Measurements from ENCODE around the gene CASS4.

The CASS4 gene

DNA sequence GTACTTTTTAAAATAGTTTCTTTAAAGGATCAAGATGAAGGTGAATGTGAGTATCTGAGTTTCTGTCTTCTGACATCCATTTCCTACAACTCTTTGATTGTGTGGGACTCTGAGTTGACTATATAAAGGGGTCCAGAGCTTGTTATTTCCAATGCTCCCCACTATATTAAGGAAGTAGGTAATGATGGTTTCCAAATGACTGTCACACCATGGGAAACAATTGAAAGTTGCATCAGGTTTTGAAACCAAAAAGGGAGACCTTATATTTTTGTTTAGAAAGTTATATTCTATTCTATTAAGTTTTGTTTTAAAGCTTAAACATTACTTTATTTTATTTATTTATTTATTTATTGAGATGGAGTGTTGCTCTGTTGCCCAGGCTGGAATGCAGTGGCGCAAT is 11.2 kb downstream of the CASS4 start:
- DNase-seq = no peak

DNA sequence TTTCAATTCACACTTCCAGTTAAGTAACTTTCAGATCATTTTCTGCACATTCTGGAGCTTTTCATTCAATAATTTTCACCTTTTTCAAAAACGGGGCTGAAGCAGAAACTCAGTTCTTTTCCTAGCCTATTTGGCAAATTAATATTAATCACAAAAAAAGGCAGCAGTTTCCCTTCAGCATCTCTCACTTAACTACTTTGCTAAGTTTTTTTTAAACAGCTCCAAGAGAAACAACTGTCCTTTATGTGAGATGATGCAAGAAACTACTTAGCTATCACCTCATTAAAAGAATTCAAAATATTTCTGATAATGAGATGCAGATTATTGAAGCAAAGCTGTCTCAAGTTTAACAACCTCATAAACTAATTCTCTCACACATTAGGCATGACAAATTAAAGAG is 11.8 kb downstream of the CASS4 start:
- no peak for DNase-seq

GRCh38 chr20:56424931-56425330 is 12.9 kb downstream of the CASS4 start:
- DNase-seq = no peak

GRCh38 chr20:56426026-56426425 is 14.0 kb downstream of the CASS4 start:
- no peak for DNase-seq

- DNase-seq = no peak
Measured at GRCh38 chr20:56426926-56427325, 14.9 kb downstream of the CASS4 start.

DNA sequence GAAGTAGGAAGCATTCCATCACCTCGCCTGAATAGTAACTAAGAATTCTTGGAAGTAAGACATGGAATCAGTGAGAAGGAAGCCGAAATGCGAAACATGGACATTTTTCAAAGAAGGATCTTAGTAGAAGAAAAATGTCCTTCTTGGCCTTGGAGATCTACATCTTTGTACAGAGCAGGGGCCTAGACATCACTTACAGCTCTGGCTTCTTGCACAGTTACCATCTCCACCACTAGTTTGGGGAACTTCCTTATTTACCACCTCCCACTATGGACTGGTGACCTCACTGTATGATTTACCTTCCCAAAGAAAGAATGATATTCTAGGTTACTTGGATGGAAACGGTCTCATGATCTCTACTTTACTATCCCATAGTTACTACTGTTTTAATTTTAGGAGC is 15.7 kb downstream of the CASS4 start:
- DNase-seq = no peak

GRCh38 chr20:56428410-56428809 is 16.4 kb downstream of the CASS4 start:
- DNase-seq = no peak

DNA sequence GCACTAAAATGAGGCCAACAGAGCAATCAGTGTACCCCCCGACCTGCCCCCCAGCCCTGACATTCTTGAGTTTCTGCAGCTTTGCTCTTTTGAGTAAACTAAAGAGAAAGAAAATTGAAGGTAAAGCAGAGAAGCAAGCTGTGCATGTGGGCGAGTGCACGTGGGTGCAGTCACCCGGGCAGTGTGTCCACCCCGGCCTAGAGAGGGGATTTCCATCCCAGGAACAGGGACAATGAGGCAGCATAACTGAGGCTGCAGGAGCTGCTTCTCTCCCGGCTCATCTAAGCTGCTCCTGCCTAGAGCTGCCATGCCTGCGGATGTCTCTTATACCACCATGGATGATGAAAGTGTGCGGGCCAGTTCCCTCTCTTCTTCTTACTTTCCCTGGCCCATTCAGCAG is 16.8 kb downstream of the CASS4 start:
- no peak for DNase-seq

GRCh38 chr20:56429502-56429901 is 17.4 kb downstream of the CASS4 start:
- DNase-seq = no peak

DNA sequence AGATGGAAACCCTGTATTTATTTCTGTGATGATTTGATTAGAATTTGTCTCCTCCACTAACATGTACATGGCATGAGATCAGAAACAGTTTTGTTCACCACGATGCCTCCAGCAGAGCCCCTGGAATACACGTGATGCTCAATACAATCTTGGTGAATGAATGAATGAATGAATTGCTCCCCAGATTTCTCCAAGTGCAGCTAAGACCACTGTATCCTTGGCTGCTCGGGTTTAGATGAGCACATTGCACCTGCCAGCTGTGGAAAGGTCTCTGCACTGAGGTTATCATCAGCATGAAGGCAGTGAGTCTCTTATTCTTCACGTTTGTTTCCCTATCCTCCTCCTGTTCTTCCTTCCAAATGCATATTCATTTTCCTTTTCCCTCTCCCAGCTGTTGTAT is 17.9 kb downstream of the CASS4 start:
- DNase-seq = no peak

DNA sequence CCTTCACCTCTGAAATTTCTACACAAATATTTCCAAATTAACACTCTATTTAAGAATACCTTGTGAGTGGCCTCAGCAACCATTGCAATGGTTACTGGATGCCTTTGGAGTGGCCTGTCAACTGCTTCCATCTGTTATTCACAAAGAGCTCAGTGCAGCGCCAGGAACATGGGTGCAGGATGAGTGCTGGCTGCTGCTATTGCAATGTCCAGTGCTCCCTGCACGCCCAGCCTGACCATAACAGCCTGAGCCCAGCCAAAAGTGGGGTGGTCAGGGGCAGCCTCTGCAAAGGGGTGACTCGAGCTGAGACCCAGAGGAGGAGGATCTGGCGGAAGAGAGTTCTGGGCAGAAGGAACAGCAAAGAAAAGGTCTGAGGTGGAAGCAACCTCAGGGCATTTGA is 18.4 kb downstream of the CASS4 start:
- DNase-seq = no peak

- no peak for DNase-seq
Measured at GRCh38 chr20:56430957-56431356, 18.9 kb downstream of the CASS4 start.

DNA sequence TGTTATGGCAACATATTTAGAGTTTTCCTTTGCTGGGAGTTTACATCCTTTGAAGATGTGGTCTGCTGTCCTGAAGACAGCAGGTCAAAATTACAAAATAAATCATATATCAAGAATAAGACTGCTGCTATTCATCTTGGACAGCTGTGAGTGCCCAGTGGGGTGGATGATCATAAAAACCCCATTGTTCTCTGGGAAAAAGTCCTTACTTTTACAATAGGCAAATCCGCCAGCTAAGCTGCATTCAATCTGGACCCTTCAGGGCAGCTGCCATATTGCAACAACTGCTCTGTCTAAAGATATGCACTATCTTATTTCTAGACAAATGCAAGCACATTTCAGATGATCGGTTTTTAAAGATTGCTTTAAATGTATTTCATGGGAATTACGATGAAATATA is 19.4 kb downstream of the CASS4 start:
- no peak for DNase-seq

GRCh38 chr20:56433221-56433879 is 21.3 kb downstream of the CASS4 start:
- no peak for DNase-seq

GRCh38 chr20:56433880-56434255 is 21.8 kb downstream of the CASS4 start:
- DNase-seq = no peak

- no peak for DNase-seq
Measured at GRCh38 chr20:56437196-56437960, 25.3 kb downstream of the CASS4 start.

DNA sequence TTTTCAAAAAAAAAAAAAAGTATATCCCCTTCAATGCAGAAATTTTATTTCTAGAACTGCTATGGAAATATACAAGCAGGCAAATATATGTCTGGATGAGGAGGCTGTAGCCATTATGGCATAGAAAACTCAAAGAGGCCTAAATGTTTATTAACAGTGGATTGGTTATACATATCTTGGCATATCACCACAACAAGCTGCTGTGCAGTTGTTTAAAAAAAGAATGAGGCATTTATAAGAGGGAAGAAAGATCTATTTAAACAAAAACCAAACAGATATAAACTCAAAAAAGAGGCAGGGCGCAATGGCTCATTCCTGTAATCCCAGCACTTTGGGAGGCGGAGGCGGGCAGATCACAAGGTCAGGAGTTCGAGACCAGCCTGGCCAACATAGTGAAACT is 26.2 kb downstream of the CASS4 start:
- DNase-seq = no peak

DNA sequence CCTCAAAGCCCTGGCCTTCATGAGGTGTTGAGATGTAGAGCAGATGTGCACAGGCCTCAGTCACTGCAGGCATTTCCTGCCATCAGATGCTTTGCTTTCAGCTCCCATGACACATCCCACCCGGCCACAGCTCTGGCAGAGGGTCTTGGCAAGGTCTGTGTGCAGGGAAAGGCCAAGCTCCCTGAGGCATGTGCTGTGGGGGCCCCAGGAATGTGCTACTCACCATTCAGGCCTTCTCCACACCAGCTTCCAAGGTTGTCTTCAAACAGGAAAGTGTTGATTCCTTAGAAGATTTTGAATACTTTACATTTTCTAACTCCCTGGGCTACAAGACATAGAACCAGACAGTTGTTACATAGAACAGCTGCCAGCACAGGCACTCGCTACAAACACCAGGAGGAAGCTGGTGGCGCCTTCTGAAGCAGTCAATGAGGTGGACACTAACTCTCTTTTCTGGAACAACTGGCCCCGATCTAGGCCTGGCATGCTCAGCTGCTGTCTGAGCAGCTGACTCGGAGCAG is 27.8 kb downstream of the CASS4 start:
- DNase-seq = no peak

- DNase-seq = no peak
Measured at GRCh38 chr20:56440346-56441007, 28.4 kb downstream of the CASS4 start.

- DNase-seq = no peak
Measured at GRCh38 chr20:56442389-56443365, 30.6 kb downstream of the CASS4 start.

- no peak for DNase-seq
Measured at GRCh38 chr20:56443654-56444540, 31.8 kb downstream of the CASS4 start.

- DNase-seq = no peak
Measured at GRCh38 chr20:56445130-56445529, 33.1 kb downstream of the CASS4 start.

Measured in NCI-H2029 (cell line).